ENCODE measurements around the gene CAMSAP3.

Gene CAMSAP3

GRCh38 chr19:7632340-7633203 lies 36.9 kb downstream of the CAMSAP3 start:
- DNase-seq (ENCODE audit: low spot score): no peak

GRCh38 chr19:7633698-7634097 lies 38.0 kb downstream of the CAMSAP3 start, which contains the start of gene PCP2:
Gene PCP2 (minus strand): TSS chr19:7633719. CDS start chr19:7633457, 262 bp downstream.
- DNase-seq (ENCODE audit: low spot score): no peak

- no peak for DNase-seq (ENCODE audit: low spot score)
Observed at GRCh38 chr19:7635670-7636069, 40.0 kb downstream of the CAMSAP3 start.

- no peak for DNase-seq (ENCODE audit: low spot score)
Observed at GRCh38 chr19:7636317-7636690, 40.6 kb downstream of the CAMSAP3 start.

GRCh38 chr19:7636691-7637373 lies 41.2 kb downstream of the CAMSAP3 start, which contains the start of gene STXBP2:
Gene STXBP2 (plus strand): TSS chr19:7637110. CDS start chr19:7637150, 40 bp downstream.
- peak; percentile 70 for DNase-seq (ENCODE audit: low spot score)

GRCh38 chr19:7637374-7638256 lies 42.0 kb downstream of the CAMSAP3 start:
- DNase-seq (ENCODE audit: low spot score): no peak

GRCh38 chr19:7638802-7639465 lies 43.3 kb downstream of the CAMSAP3 start:
- no peak for DNase-seq (ENCODE audit: low spot score)

- DNase-seq (ENCODE audit: low spot score): no peak
Observed at GRCh38 chr19:7639863-7640348, 44.2 kb downstream of the CAMSAP3 start.

- DNase-seq (ENCODE audit: low spot score): no peak
Observed at GRCh38 chr19:7640803-7641202, 45.1 kb downstream of the CAMSAP3 start.

GRCh38 chr19:7641290-7642276 lies 45.9 kb downstream of the CAMSAP3 start:
- DNase-seq (ENCODE audit: low spot score): no peak

GRCh38 chr19:7642295-7643030 lies 46.8 kb downstream of the CAMSAP3 start:
- DNase-seq (ENCODE audit: low spot score): no peak

GRCh38 chr19:7643031-7643415 lies 47.4 kb downstream of the CAMSAP3 start:
- DNase-seq (ENCODE audit: low spot score): no peak

GRCh38 chr19:7643629-7644549 lies 48.2 kb downstream of the CAMSAP3 start:
- peak; percentile 32 for DNase-seq (ENCODE audit: low spot score)

- DNase-seq (ENCODE audit: low spot score): no peak
Observed at GRCh38 chr19:7644550-7644877, 48.9 kb downstream of the CAMSAP3 start.

GRCh38 chr19:7645163-7645562 lies 49.5 kb downstream of the CAMSAP3 start:
- no peak for DNase-seq (ENCODE audit: low spot score)

- DNase-seq (ENCODE audit: low spot score): no peak
Observed at GRCh38 chr19:7645656-7646425, 50.2 kb downstream of the CAMSAP3 start.

GRCh38 chr19:7646426-7646700 lies 50.7 kb downstream of the CAMSAP3 start:
- DNase-seq (ENCODE audit: low spot score): no peak

GRCh38 chr19:7647156-7647555 lies 51.5 kb downstream of the CAMSAP3 start:
- DNase-seq (ENCODE audit: low spot score): no peak

All from COLO829 (cell line).